ENCODE data around the gene SHB. TPM values are rescaled to one million over a fixed set of nuclear protein-coding genes. Genes with fewer than 3 reads are reported as not detected.

The SHB gene
- total RNA-seq, 1 donor from 2014 or later: 54.5 TPM

DNA sequence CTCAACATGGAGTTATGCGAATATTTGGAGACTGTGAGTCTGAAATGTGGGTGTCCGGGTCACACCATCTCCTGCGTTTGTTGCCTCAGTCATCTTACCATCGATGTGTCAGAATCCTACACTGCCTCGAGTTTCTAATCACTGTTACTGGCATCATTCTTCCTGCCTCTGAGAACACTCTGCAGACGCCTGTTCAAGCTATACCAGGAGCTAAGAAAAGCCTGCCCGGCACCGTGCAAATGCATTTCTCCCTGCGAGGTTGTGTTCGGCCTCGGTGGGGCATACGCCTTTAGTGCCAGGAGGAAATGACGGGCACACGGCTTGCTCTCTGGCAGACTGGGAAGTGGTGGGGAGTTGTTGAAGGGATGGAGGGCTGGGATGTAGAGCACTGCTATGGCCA is 133.9 kb downstream of the SHB start:
- DNase-seq (ENCODE audit: low spot score): no peak

DNA sequence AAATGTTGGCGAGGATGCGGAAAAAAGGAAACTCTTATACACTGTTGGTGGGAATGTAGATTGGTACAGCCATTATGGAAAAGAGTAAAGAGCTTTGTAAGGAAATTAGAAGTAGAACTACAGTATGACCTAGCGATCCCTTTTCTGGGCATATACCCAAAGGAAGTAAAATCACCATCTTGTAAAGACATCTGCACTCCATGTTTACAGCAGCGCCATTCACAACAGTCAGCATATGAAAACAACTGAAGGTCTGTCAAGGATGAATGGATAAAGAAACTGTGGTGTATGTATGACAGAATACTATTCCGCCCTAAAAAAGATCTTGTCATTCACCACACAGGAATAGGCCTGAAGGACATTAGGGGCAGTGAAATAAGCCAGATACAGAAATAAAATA is 137.4 kb downstream of the SHB start:
- no peak for DNase-seq (ENCODE audit: low spot score)

DNA sequence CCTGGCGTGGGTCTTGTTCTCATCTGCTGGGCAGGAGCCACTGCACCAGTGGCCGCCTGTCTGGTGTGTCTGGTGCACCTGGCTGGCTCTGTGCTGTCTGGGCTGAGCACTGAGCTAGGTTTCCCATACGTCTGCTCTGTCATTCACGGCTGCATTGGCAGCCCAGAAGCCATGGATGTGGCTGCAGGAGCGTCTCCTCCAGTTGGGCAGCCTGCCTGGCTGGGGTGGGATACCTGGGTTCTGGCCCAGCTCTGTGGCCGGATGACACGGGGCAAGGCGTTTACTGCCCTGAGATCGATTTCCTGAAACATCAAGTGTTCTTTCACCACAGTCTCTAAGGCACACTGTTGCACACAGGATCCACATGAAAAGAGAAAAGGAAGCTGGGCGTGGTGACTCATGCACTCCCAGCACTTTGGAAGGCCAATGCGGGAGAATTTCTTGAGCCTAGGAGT is 139.6 kb downstream of the SHB start:
- no peak for DNase-seq (ENCODE audit: low spot score)

DNA sequence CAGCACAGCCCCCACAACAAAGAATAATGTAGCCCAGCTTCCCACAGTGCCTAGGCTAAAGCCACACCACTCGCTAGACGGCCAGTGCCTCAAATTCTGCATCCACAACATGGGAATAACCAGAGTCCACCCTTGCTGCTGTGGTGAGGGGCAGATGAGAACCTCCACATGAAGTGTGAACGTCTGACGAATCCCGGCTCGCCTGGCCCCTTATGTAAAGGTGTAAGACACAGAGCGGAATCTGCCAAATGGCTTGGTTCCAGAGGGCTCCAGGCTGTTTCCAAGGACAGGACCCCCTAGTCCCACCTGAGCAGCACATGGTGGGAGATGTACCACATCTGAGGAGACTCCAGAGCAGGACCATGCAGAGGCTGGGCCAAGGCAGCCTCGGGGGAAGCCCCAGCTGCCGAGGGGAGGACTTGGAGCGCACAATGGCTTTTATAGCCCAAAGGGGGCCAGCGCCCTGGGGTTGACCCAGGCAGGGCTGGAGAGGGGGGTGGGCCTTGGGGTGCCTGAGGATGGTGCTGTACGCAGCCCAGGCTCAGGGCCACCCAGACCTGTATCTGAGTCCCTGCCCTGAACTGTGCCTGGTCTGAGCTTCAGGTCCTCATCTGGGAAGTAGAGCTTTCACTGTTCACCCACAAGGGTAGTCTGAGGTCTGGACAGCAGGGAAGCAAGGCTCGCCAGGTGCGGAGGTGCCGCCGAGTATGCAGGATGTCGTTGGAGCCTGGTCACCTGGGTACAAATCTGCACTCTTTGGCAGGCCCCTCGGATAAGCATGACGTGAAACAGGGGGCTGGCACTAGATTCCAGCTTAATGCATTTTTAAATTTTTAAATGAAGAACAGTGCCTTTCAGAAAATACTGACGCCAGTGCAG is 140.2 kb downstream of the SHB start:
- no peak for DNase-seq (ENCODE audit: low spot score)

DNA sequence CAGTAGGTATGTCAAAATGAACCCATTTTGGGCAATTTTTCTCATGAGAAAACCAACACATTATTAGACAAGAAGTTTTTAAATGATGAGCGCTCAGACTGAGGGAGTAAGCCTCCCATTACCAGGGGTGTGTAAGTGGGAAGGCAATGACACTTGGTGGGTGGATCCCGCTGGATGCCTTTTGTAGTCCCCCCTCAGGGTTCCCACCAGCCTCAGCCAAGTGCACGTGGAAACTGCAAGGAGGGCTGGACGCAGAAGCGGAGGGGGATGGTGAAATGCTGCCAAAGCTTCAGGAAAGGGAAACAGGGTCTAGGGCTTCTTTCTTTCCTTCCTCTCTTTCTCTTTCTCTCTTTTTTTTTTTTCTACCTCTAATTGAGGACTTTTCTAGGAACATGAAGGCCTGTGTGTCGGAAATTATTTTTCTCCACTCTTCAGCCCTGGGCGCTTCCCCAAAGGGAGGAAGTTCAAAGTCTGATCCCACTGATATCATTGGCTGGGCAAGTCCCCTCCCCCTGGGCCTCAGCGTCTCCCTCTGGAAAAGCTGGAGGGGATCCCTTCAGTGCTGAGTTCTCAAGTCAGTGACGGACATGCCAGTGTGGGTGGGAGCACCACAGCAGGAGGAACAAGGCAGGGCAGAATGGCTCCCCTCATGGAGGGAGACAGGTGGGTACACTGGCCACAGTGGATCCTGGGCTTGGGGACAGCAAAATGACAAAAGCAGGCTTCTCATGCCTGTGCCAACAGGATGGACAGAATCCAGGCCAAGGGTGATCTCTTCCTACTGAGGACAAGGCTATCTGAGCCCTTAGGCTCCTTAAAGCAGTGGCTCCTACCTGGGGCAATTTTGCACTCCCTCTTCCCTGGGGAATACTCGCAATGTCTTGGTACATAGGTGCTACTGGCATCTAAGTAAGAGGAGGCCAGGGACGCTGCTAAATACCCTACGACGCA is 141.2 kb downstream of the SHB start:
- DNase-seq (ENCODE audit: low spot score): no peak

DNA sequence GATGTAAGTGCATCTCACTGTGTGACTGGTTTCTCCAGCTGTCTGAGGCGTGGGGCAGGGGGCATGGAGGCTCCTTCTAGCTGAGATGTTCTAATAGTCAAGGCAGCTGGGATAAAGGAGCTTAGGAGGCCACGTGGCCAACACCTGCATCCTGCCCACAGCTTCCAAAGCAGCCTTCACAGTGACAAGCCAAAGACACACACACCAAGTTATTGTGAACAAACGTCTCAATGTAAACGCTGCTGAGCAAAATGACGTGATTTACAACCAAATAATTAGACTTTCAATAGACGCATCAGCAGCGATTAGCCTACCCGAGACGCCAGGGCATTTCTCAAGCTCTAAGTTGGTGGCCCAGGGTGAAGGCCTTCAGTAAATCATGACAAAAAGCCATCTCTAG is 141.9 kb downstream of the SHB start:
- DNase-seq (ENCODE audit: low spot score): no peak

DNA sequence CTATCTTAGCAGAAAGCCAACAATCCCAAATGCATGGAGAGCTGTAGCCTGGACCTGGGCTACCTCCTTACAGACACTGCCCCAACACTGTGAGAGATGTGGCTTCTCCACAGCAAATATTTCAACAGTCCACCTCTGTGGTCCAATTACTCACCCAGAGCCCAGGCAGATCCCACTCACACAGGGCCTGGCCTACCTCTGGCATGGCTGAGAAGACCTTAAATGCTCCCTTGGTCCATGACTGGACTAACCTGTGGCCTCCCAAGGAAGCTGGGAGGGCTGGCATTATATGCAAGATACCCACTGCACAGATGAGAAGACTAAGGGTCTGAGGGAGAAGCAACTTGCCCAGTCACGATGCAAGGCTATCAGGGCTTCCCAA is 142.3 kb downstream of the SHB start:
- no peak for DNase-seq (ENCODE audit: low spot score)

DNA sequence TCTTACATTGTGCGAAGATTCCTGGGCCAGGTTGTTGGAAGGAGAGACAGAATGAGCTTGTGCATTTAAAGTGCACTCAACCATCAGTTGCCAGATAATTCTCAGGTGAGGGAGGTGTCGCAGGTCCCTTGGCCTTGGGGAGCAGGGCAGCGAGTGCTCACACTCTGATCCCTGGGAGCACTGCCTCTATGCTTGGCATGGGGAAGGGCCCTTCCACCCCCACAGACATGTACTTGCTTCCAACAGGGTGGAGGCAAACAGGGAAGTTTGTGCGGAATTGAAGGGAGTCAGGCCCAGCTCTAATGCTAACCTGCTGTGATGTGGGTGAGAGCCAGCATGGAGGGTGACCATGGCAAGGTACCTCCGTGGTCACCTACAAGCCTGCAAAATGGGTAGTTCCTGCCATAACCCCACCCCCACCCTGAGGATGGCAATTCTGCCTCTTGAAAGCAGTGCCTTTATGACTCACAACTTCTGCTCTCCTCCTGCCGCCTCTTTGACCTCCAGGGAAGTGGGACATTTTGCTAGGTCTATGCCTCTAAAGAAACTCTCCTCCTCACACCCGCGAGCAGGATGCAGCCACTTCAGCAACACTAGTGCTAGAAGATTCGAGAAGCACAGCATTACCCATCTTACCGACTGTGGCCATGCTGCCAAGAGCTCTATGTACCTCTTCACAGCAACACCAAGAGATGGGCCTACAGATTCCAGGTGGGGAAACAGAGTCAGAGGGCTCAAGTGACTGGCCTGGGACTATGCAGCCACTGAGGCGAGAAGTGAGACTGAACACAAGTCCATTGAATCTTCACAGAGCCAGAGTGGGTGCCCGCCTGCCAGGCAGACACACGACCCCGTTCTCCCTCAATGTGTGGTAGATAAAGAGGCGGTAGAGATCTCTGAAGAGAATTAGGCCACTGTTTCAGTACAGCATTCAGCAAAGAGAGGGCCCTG is 143.0 kb downstream of the SHB start:
- DNase-seq (ENCODE audit: low spot score): no peak

DNA sequence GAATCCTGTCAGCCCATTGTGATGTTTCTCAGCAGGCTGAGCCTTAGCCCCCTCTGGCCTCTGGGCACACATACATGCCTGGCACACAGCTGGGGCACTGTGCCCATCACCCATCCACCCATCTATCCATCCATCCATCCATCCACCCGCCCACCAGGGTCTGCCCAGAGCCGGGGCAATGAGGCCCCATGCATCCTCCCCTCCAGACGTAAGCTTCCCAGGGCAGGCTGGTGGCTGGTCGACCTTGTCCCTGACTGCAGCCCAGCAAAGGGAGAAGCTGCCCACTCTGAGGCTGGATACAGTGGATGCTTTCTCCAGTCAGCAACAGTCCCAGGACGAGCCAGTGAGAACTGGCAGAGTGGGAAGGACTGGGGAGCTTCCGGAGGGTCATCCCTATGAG is 144.0 kb downstream of the SHB start:
- no peak for DNase-seq (ENCODE audit: low spot score)

DNA sequence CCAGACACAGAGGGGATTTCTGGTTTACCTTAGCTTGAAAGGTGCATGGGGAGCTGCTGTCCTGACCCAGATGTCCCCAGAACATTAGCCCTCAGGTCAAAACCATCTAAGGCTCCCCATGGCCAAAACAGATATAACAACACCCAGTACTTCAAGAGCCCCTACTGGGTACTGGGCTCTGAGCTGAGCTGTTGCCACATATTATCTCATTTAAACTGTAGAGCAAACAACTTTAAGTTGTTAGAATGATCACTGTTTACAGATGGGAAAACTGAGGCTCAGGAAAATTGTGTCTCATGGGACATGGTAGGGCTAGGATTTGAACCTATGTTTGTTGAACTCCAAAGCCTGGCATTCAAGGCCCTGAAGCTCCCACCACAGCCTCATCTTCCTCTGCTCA is 144.5 kb downstream of the SHB start:
- no peak for DNase-seq (ENCODE audit: low spot score)

DNA sequence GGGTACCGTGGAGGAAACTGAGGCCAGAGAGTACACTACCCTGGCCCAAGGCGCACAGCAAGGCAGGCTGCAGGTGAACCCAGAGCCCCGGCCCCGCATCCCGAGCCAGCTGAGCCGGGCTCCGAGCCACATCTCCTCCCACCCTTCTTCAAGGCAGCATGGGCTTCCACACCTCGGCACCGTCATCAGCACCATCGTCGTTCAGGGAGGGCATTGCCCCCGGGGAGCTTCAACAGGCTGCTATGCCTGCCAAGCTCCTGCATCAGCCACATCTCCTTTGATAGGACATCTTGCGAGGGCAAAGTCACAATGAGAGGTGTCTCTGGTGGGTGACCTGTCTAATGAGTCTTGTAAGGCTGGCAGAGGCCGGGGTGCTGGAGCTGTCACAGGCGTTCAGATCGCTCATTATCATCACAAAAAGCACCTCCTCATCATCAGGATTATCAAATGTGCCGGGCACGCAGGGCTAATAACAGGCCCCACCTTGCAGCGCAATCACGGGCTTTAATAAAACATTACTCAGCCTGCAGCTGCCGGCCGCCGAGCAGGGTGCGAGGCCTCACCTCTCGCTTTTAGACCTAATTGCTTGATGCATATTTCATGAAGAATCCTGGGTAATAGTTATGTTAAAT is 145.1 kb downstream of the SHB start:
- no peak for DNase-seq (ENCODE audit: low spot score)

DNA sequence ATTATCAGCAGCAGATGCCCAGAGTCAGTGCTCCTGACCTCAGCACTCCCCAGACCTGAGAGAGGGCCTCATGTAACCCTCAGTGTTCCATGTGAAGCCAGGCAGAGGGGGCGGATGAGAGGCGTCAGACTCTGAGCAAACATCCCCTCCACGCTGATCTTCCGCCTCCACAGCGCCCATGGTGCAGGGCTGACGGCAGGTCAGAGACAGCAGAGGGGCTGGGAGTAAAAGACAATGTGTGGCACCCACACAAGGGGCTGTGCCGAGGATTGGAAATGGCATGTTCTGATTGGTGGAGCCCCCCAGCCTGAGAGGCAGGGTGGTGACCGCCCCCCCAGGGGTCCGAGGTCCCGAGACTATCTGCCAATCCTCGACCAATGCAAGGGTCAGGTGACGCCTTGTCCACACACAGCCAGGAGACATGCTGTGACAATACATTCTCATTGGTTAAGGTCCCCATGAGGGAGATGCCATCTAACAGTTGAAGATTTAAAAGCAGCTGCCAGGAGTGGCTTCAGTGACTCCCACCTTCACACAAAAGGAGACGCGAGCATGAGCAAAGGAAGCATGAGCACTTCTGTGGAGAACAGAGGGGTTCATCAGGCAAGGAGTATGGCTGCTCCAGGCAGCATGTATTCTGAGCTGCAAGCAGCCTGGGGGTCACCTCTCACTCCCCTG is 145.8 kb downstream of the SHB start:
- no peak for DNase-seq (ENCODE audit: low spot score)

DNA sequence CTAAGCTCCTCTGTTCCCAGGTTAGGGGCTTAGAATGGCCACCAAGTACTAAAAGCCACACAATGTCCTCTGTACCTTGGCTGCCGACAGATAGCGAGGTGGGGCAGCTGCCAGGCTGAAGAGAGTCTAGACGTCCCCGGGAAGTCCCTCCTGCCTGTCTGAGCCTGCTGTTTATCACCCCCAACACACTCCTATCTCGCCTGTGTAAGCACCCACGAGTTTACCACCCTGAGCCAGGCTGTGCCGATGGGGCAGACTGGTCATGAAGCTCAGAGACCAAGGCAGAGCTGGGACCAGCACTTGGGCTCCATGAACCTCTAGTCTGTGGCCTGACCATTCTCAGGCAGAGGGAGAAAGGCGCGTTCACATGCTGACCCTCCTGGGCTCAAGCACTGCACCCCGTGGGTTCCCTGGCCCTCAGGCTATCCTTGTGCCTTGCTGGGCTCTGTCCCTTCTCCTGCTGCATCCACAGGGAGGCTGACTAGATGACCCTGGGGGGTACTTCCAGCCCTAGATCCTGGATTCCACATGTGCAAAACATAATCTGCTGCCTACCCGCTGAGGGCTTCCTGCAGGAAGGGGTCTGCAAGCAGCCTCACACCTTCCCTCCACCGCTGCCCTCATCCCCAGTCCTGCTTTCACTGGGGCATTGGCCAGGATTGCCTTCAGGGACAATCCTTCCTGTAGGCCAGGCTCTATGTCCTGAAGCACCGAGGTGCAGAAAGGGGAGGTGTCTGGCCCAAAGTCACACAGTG is 146.5 kb downstream of the SHB start:
- no peak for DNase-seq (ENCODE audit: low spot score)

DNA sequence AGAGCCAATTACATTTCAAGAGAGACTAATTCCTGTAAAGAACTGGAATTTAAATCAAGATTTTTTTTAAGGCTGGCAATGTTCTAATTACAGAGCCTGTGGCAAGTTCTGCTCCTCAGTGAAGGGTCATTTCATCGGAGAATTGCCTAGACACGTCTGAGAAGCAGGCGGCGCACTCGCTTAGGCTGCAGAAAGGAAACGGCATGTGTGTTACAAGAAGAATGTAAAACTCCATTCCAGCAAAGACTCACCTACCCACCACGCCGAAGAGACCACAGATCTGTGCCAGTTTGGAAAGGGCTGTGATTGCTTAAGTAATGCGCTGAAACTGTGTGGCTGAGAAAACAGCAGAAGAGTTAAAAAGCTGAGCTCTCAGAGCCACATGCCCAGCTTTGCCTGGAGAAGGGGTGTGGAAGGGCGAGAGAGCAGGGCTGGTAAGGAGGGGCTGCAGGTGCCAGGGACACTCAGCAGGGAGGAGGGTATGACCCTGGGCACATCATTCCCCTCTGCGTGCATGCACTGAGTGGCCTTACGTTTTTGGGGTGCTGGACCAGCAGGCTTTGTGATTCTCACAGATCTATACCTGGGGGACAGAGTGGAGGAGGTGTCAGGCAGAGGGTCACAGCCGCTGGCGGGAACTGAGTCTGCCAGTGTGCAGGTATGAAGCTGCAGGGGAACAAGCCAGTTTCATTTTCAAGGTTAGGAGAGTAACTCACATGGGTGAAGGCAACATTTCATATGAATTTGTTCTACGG is 147.3 kb downstream of the SHB start:
- DNase-seq (ENCODE audit: low spot score): no peak

DNA sequence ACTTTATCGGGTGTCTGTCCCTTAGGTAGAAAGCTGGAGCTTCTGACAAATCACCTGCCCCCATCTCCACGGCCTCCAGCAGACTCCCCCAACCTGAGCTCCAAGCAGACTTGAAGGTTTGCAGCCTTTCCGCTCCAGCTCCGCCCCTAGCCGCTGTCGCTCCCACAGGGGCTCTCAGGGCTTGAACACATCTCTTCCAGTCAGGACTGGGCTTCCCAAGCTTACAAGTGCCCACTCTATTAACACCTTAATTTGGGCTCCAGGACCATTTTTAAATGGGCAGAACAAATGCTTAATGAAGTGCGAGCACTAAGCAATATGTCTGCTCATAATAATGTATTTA is 147.9 kb downstream of the SHB start:
- no peak for DNase-seq (ENCODE audit: low spot score)

DNA sequence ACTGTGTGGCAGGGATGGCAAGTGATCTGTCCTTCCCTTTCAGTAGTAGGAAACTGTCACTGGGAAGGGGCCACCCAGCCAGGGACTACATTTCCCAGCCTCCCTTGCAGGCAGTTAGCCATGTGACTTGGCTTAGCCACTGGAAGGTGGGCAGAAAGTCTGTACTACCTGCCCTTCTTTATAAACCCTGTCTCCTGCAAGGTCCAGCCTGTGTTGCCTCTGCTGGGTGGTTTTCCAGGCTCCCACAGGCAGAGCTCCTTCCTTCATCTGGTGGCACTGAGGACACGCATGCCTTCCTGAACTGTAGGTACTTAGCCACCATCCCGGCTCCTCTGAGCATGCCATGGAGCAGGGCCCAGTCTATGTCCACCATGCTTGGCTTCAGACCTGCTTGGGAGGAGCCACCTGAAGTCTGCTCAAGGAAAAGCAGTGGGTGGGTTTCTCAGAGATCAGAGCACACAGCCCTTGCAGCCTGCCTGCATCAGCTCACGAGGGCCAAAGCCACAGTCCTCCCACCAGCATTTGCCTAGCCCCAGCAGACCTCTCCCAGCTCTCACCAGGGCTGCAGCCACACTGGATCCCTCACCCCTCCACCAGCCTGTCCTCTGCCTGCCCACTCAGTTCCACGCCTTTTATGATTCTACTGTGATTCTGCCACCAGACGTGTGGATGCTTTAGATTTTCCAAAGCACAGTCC is 148.4 kb downstream of the SHB start:
- DNase-seq (ENCODE audit: low spot score): no peak

DNA sequence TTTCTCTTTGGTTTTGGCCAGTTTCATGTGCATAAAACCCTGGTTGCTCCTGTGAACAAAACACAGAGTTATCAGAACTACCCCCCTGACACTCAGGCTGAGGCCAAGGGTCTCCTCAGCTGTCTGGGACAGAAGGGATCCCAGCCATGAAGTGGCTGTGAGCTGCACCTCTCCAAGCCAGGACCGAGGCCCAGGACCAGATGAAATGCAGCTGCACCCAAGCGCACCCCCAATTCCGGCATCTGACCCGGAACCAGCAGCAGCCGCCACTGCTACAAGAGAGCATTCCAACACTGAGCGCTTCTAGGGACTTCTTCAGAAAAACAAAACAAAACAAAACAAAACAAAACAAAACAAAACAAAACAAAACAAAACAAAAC is 149.1 kb downstream of the SHB start:
- DNase-seq (ENCODE audit: low spot score): no peak

DNA sequence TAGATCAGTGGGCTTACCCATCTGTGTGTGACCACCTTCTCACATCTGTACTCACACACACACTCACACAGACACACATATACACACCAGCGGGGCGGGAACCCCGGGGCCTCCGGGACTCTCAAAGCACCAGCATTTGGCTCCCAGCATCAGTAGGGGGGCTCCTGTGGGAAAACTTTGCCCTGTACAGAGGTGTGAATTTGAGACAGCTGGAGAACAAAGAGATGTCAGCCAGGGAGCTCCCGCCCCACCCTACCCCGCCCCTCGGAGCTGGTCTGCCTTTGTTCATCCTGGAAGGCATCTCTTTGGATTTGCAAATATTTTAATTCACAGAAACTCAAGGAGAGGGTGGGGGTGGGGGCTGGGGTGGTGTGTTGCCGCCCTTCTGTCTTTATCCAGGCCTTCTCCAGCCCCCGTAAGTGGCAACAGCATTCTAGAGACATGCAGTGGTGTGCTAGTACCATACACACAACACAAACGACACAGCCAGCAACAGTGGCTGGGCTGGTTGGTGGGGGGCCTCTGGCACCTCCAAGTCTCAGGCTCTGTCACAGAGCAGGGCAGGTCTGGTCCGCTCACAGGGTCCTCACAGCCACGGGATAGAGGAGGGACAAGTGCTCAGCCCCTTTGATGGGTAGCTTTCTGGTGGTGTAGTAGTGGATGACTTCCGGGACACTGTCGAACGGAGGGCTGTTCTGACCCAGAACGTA is 149.6 kb downstream of the SHB start:
- no peak for DNase-seq (ENCODE audit: low spot score)
